Esophagus mucosa (tissue), 1 donor: ENCODE results near the gene RASGRF2. TPM values are rescaled to one million over a fixed set of nuclear protein-coding genes. Genes with fewer than 3 reads are reported as not detected.
"Not testable (repeated sequence)": the region's sequence is repeated elsewhere in the genome, so short reads cannot be mapped to it uniquely, and the experiment has no call there.

Experiments used
- ATAC-seq: fragments of 200-7000 bp; cut with Tn5 transposase; one replicate; pipeline ENCODE4 v1.9.1; 2020
- total RNA-seq: library from RNA; stranded (reverse); gene quantifications from one replicate; pipeline ENCODE4 v1.2.4, GENCODE V29; 2023
- donor health status: DM: yes; HTN: yes; CAD: no.

Gene RASGRF2
- total RNA-seq, 1 donor from 2014 or later, result 1.1 TPM

- no peak for ATAC-seq
Measured at GRCh38 chr5:81080809-81081460, 120.8 kb downstream of the RASGRF2 start.

DNA sequence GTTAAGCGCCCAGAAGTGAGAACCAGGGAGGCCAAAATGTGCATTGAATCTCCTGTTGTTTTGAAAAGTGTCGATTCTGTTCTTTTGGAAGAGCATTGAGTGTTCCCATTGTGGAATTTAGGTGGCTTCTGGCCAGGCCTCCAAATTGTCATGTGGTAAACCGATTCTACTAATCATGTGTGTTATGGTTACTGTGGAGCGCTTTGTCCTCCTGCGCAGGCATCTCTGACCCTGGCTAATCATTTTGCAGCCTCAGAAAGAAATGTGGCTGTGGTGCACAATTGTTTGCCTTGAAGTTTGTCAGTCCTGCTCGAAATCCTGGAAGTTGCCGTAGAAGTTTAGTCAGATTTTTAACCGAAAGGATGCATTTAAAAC is 121.3 kb downstream of the RASGRF2 start:
- ATAC-seq, result no peak

DNA sequence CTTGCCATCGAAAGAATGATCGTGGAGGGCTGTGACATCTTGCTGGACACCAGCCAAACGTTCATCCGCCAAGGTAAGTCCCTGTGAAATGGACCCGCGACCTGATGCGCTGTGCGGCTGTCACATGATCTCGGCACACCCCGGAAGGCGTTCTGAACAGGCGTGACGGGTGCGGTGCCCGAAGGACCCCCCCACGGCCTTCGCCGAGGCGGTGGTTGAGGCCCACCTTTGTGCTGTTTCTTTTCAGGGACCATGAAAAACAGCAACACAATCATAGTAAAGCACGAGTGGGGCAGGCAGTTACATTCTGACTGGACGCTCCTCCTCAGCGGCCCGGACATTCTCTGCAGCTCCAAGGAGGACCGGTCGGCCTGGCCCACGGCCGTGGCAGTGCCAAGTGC is 126.7 kb downstream of the RASGRF2 start:
- no peak for ATAC-seq

GRCh38 chr5:81091199-81091598 is 131.0 kb downstream of the RASGRF2 start:
- no peak for ATAC-seq

DNA sequence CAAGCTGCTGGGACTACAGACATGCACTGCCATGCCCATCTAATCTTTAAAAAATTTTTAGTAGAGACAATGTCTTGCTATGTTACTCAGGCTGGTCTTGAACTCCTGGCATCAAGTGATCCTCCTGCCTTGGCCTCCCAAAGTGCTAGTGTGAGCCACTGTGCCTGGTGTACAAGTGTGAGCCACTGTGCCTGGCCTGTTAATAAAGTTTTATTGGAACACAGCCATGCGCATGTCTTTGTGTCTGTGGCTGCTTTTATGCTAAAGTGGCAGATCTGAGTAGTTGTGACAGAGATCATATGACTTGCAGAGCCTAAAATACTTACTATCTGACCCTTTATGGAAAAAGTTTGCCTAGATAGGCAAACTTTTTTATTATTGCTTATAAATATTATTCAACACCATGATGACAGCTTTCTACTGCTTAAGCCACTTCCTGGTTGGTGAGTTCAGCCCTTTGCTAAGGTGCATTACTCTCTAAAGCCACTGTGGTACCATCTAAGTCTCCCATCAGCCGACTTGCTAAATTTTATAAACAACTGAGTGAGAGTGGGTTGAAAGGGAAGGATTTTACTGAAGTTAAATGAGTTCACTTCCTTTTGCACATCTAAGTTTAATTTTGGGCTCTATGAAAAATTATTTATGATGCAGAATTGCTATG is 133.5 kb downstream of the RASGRF2 start:
- no peak for ATAC-seq

DNA sequence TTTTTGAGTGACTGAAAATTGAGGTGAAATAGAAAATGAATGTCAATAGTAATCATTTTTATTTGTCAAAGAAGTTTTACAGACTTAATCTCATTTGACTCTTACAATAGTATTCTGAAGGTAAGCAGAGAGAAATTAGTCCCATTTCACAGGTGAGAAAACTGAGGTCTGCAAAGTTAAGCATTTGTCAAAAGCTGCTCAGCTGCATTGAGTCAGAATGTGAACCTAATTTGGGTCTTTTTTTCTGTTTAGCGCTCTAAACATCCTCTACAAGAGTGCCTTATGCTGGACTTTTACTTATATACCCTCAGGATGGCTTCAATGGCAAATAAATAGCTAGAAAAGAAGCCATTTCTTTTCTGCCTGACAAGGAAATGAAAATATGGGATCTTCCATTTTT is 135.7 kb downstream of the RASGRF2 start:
- no peak for ATAC-seq

DNA sequence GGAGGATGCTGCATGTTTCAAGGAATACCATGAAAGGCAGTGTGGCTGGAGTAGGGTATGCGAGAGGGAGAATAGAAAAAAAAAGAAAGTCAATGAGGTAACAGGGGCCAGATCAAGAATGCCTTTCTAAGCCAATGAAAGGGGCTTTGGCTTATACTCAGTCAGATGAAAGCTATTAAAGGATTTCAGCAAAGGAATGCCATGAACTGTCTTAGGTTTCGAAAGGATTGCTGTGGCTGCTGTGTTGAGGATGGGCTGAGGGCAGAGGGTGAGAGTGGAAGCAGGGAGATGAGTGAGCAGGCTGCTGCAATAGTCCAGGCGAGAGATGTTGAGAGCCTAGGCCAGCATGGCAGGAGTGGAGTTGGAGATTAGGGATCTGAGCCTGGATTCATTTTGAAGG is 137.6 kb downstream of the RASGRF2 start:
- no peak for ATAC-seq

DNA sequence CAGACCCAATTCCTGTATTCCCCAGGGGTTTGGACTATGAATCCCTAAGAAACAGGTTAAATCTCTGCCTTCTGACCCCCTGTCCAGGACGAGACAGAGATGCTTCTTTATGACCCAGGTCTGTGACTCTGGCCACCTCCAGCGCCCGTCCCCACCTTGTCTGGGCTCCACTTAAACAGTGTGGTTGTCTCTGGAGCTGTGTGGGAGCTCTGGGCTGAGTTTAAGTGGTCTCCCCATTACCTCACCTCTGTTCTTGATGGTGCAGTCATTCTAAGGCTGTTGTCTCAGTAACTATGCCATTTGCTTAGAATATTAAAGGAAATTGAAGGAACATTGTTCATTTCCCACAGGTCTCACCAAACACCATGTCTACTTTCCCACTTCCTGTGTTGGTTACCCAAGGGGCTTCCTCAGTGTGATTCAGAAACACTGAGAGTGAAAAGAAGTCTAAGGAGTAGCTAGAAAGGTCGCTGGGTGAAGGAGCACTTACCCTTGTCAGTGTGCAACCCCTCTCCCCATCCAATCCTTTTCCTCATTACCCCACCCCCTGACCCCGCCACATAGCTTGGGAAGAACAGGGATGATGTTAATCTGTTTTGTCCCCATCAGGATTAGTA is 145.2 kb downstream of the RASGRF2 start:
- no peak for ATAC-seq

DNA sequence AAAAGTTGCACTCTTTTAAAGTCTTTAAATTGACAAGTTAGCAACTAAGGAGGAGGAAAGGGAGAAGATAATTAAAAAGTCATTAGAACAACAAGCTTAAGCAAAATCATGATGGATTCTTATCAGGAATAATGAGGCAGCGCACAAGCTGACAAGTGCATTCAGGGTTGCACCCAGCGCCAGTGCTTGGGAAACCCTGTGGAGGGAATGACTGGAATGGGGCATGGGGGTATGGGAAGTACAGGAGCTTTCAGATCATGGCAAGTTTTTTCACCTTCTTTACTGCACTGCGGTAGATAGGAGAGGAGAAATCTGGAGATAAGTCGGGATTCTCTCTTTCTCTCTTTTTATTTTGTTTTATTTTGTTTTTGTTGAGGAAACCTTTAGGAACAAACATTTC is 155.1 kb downstream of the RASGRF2 start:
- no peak for ATAC-seq

- no peak for ATAC-seq
Measured at GRCh38 chr5:81117566-81117965, 157.4 kb downstream of the RASGRF2 start.

DNA sequence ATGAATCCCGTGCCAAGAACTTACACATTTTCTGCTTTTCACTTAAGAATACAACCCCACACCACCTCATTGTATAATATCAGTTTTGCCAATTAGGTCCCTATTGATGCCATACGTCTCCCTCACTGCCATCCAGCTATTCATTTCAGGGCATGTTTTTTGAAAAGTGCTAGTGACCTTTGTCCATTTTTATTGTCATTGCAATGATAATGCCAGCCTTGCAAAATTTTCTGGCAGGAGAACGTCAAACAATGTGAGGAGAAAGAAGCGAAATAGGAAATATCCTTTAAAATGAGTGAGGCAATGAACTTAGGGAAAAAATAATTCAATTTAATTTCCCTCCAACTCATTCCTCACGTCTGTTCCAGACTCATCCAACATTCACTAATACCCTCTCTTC is 161.1 kb downstream of the RASGRF2 start:
- ATAC-seq, result no peak

GRCh38 chr5:81121836-81122630 is 161.9 kb downstream of the RASGRF2 start:
- ATAC-seq, result no peak

DNA sequence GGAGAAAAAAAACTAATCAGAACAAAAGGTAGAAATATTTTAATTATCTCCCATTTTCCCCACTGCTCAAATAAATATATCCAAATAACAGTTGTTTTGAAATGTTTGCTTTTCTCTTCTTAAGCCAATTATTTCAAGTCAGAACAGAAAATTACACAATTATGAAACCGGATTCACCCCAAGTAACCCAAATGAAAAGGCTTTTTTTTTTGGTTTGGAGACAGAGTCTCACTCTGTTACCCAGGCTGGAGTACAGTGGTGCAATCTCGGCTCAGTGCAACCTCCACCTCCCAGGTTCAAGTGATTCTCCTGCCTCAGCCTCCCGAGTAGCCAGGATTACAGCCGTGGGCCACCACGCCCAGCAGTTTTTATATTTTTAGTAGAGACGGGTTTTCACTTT is 164.5 kb downstream of the RASGRF2 start:
- not testable (repeated sequence) for ATAC-seq

DNA sequence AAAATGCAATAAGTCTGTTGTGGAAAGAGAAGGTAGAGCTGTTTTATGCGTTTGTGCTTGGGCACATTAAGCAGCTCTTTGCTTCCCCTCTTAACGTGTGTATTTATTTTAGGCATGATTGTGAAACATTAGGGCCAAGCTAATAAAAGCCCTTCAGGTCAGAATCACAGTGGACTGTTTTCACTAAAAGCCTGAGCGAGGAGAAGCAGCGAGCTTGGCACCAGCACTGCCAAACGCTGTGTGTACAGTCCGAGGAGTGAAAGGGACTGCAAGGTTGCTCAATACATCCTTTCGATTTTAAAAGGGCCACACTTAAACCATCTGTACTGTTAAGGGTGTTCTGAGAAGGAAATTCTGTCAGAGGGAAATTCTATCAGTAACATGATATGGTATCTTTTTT is 165.8 kb downstream of the RASGRF2 start:
- ATAC-seq, result no peak

DNA sequence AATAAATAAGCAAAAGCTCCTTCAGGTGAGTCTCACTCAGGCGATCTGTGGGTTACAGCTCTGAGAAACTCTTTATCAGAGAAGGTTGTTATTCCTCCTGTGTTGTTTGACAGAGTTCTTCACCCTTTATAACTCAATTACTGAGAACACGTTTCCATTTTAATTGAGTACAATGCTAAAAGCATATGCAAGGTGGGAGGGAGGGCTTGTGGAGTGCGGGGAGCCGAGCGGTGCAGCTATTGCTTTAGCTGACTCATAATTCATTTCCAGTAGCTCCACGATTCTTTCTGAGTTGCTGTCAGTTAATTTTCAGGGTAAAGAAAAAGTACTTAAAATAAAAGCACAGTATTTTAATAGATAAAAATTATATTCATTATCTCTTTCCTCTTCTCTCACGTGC is 168.3 kb downstream of the RASGRF2 start:
- ATAC-seq, result no peak

DNA sequence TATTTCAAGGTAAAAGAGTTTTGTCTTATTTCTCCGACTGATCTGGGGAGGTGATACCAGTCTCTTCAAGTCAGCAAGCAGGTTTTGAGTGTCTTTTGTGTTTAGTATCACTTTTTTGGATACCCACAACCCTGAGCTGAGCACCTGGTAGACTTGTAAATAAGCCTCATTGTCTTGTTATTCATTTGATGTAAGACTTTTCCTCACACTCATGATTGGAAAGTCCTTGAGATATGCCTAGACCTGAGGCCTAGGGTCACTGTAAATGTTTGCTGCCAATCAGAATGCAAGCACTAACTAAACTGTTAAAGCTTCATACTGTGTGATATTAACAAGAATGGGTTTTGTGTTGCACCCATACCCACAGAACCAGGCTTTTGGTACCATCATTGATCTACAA is 172.2 kb downstream of the RASGRF2 start:
- ATAC-seq, result no peak

- no peak for ATAC-seq
Measured at GRCh38 chr5:81134066-81134465, 173.9 kb downstream of the RASGRF2 start.

- no peak for ATAC-seq
Measured at GRCh38 chr5:81134566-81134965, 174.4 kb downstream of the RASGRF2 start.

DNA sequence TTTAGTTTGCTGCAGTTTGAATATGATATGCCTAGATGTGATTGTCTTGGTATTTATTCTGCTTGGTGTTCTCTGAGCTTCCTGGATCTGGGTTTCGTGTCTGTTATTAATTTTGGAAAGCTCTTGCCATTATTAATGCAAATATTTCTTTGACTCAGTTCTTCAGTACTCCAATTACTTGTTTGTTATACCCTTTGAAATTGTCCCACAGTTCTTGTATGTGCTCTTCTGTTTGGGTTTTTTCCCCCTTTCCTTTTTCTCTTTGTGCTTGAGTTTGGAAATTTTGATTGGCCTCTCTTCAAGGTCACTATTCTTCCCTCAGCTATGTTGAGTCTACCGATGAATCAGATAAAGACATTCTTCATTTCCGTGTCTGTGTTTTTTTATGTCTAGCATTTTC is 176.4 kb downstream of the RASGRF2 start:
- no peak for ATAC-seq

DNA sequence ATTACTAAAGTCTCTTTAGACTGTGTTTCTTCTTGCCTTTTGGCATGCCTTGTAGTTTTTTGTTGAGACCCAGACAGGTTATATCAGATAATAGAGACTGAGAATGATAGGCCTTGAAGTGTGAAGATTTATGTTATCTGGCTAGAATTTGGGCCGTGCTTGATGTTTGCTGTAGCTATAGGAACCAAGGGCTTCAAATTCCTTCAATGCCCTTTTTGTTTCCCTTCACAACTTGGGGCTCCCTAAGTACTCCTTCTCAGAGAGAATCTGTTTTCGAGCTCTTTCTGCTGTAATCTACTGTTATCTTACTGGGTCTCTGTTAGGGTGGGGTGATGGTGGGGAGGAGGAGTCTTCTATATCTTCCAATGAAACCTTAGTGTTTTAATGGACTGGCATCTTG is 177.7 kb downstream of the RASGRF2 start:
- no peak for ATAC-seq

DNA sequence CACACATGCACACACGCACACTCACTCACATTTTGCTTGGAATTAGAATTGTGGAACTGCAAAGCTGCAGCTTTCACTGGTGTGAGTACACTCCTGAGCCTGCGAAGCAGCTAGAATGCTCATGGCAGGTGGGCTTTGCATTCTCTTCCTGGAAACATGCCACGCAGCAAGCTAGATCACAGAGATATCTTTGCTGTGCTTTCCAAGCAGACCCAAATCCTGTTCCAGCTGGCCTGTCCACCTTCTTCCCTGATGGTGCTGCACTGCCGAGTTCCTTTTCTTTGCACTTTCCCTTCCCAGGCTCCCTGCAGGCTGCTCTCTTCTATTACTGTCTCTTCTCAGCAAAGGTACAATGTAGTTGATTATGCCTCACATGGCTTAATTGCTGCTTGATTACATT is 180.3 kb downstream of the RASGRF2 start:
- ATAC-seq, result no peak

- ATAC-seq, result no peak
Measured at GRCh38 chr5:81140943-81141342, 180.8 kb downstream of the RASGRF2 start.

GRCh38 chr5:81142108-81142507 is 181.9 kb downstream of the RASGRF2 start:
- no peak for ATAC-seq
